Spleen (tissue), 7 donors: ENCODE measurements around the gene CLRN3.

ENCODE experiments used
- CTCF ChIP-seq, 11 experiments: fragments of 200-600 bp in 7 of 11; fragments of 450-650 bp in 4 of 11; sonication (generic) in 4 of 11; IDR thresholded peaks in 8 of 11; conservative IDR thresholded peaks in 3 of 11; 1 replicate in 7 of 11; 2 replicates in 4 of 11; pipeline versions ENCODE4 v1.4.0 to v1.8.0; 2016 to 2021; ENCODE audit warnings: antibody characterized with exemption in 11 of 11, inconsistent platforms in 4 of 11, mild to moderate bottlenecking in 1 of 11
- POLR2A ChIP-seq, 3 donors: fragments of 450-650 bp; IDR thresholded peaks; one replicate each; pipeline ENCODE4 v1.5.1; 2017; ENCODE audit warnings: antibody characterized with exemption in 3 of 3, mild to moderate bottlenecking in 1 of 3
- POLR2AphosphoS5 ChIP-seq, 3 donors: sonication (generic); formaldehyde crosslinking; IDR thresholded peaks; one replicate each; pipeline ENCODE4 v1.5.1; 2017; ENCODE audit warnings: antibody characterized with exemption in 3 of 3
- donor health status: DM: no; HTN: no; CAD: no; lungs with moderate emphysema.
- donor health status: DM: no; HTN: no; CAD: no.
- donor health status: DM: no; HTN: no; CAD: no.

GRCh38 chr10:127849224-127849623 lies 43.5 kb downstream of the CLRN3 start:
- no peak for TF ChIP-seq POLR2AphosphoS5 (IDR thresholded peaks at IDR 0.05)
- no peak for TF ChIP-seq CTCF (IDR thresholded peaks at IDR 0.05 in 8 of 11, conservative IDR thresholded peaks at IDR 0.05 in 3 of 11)
- TF ChIP-seq POLR2A (IDR thresholded peaks at IDR 0.05): no peak
